ENCODE results near the gene SEMA6A. TPM values are rescaled to one million over a fixed set of nuclear protein-coding genes. Genes with fewer than 3 reads are reported as not detected.

The SEMA6A gene
- total and polyA plus RNA-seq, 10 of the 15 experiments (the other 5 are each of a cell fraction or from before 2014, with no cell fraction given), result 0.16 to 10.2 (median 1.1) TPM

GRCh38 chr5:116455061-116455460 is 119.6 kb downstream of the SEMA6A start:
- intact Hi-C loops (cut with micrococcal nuclease; ENCODE audit: unreplicated experiment) (loop anchor here (10.0 kb wide), 2 partner anchors 180 to 320 kb away; no protein-coding TSS in a partner anchor), in situ Hi-C loops (cut with MboI) (no loop called here)
- 0 out of 3 replicates have a peak, but pooled peaks have one; percentile 11 for ATAC-seq
- H3K27ac ChIP-seq (ENCODE audit: control insufficient read depth, insufficient read depth), result no peak overlapping the region
- DNase-seq (ENCODE audit: low read depth, low spot score), result no peak
- no peak overlapping the region for H3K4me3 ChIP-seq
- ChIA-PET CTCF (interaction anchor here (0.9 to 2.4 kb wide), 2 partner anchors 318 to 588 kb away, joined by 3 to 6 read pairs; no protein-coding TSS in a partner anchor), POLR2A (interaction anchor here (0.7 kb wide), 1 partner anchor 11 kb away, joined by 3 read pairs; no protein-coding TSS in a partner anchor), RAD21 (ENCODE audit: unreplicated experiment) (interaction anchor here (2.1 kb wide), 1 partner anchor 96 kb away, joined by 7 read pairs; no protein-coding TSS in a partner anchor), SMC1A (ENCODE audit: uncharacterized antibody, unreplicated experiment) (interaction anchor here (0.6 to 4.5 kb wide), 13 partner anchors 10 to 319 kb away, joined by 3 to 25 read pairs (median 5); no protein-coding TSS in a partner anchor)
- H2AFZ ChIP-seq (ENCODE audit: control insufficient read depth, low read depth, low read length), result no peak overlapping the region
- no peak for FAIRE-seq
- no peaks in the 10 kb centered on the region for H3K79me2 ChIP-seq (ENCODE audit: control insufficient read depth, insufficient read depth, low read length)
- no peak overlapping the region for H3K9ac ChIP-seq (ENCODE audit: control insufficient read depth, insufficient read depth, low read length)
- H3K4me2 ChIP-seq (ENCODE audit: control insufficient read depth, insufficient read depth), result no peak overlapping the region
- no peaks in the 10 kb centered on the region for H4K20me1 ChIP-seq (ENCODE audit: control insufficient read depth, insufficient read depth)
- peaks cover 10% of the 10 kb centered on the region for H3K4me1 ChIP-seq (ENCODE audit: control insufficient read depth, insufficient read depth, low read length)
- no peaks in the 10 kb centered on the region for H3K36me3 ChIP-seq (ENCODE audit: control insufficient read depth in 2 of 2, insufficient read depth in 2 of 2, low read length in 1 of 2)
- TF ChIP-seq TARDBP (IDR thresholded peaks at IDR 0.05; ENCODE audit: borderline replicate concordance), result no peak
- no peak for TF ChIP-seq SMAD1 (IDR thresholded peaks at IDR 0.05; ENCODE audit: low read depth, partially characterized antibody)
- no peak for TF ChIP-seq SIX5 (IDR thresholded peaks at IDR 0.05; ENCODE audit: low read depth, low read length, severe bottlenecking)
- TF ChIP-seq, protein P1, sequence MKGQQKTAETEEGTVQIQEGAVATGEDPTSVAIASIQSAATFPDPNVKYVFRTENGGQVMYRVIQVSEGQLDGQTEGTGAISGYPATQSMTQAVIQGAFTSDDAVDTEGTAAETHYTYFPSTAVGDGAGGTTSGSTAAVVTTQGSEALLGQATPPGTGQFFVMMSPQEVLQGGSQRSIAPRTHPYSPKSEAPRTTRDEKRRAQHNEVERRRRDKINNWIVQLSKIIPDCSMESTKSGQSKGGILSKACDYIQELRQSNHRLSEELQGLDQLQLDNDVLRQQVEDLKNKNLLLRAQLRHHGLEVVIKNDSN (IDR thresholded peaks at IDR 0.05; ENCODE audit: borderline replicate concordance, extremely low read length, insufficient read depth, low read depth, low read length), result no peak
- TF ChIP-seq RFX5 (IDR thresholded peaks at IDR 0.05; ENCODE audit: low read depth, low read length), result no peak
- no peak for TF ChIP-seq SRF (IDR thresholded peaks at IDR 0.05; ENCODE audit: low read depth in 2 of 2, low read length in 2 of 2)
- TF ChIP-seq RUNX3 (IDR thresholded peaks at IDR 0.05; ENCODE audit: low read length), result no peak
- TF ChIP-seq YY1 (IDR thresholded peaks at IDR 0.05; ENCODE audit: low read depth, low read length), result no peak
- TF ChIP-seq, protein P2, sequence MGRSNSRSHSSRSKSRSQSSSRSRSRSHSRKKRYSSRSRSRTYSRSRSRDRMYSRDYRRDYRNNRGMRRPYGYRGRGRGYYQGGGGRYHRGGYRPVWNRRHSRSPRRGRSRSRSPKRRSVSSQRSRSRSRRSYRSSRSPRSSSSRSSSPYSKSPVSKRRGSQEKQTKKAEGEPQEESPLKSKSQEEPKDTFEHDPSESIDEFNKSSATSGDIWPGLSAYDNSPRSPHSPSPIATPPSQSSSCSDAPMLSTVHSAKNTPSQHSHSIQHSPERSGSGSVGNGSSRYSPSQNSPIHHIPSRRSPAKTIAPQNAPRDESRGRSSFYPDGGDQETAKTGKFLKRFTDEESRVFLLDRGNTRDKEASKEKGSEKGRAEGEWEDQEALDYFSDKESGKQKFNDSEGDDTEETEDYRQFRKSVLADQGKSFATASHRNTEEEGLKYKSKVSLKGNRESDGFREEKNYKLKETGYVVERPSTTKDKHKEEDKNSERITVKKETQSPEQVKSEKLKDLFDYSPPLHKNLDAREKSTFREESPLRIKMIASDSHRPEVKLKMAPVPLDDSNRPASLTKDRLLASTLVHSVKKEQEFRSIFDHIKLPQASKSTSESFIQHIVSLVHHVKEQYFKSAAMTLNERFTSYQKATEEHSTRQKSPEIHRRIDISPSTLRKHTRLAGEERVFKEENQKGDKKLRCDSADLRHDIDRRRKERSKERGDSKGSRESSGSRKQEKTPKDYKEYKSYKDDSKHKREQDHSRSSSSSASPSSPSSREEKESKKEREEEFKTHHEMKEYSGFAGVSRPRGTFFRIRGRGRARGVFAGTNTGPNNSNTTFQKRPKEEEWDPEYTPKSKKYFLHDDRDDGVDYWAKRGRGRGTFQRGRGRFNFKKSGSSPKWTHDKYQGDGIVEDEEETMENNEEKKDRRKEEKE (IDR thresholded peaks at IDR 0.05), result no peak
- TF ChIP-seq ZZZ3 (IDR thresholded peaks at IDR 0.05; ENCODE audit: control insufficient read depth, insufficient read length, low read depth), result no peak
- TF ChIP-seq POU2F2 (IDR thresholded peaks at IDR 0.05; ENCODE audit: borderline replicate concordance, low read depth, low read length), result no peak
- TF ChIP-seq SP1 (IDR thresholded peaks at IDR 0.05; ENCODE audit: low read depth, low read length), result no peak
- TF ChIP-seq, protein P3, sequence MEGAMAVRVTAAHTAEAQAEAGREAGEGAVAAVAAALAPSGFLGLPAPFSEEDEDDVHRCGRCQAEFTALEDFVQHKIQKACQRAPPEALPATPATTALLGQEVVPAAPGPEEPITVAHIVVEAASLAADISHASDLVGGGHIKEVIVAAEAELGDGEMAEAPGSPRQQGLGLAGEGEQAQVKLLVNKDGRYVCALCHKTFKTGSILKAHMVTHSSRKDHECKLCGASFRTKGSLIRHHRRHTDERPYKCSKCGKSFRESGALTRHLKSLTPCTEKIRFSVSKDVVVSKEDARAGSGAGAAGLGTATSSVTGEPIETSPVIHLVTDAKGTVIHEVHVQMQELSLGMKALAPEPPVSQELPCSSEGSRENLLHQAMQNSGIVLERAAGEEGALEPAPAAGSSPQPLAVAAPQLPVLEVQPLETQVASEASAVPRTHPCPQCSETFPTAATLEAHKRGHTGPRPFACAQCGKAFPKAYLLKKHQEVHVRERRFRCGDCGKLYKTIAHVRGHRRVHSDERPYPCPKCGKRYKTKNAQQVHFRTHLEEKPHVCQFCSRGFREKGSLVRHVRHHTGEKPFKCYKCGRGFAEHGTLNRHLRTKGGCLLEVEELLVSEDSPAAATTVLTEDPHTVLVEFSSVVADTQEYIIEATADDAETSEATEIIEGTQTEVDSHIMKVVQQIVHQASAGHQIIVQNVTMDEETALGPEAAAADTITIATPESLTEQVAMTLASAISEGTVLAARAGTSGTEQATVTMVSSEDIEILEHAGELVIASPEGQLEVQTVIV (IDR thresholded peaks at IDR 0.05; ENCODE audit: borderline replicate concordance, partially characterized antibody), result no peak
- H3K9me3 ChIP-seq (replicated peaks; ENCODE audit: control insufficient read depth, insufficient read depth, low read length), result no peaks in the 10 kb centered on the region
- 85% methylated on average over 5 of the region's 5 CpGs for WGBS (ENCODE audit: insufficient coverage, insufficient replicate concordance, low lambda C conversion rate, missing lambda C conversion rate)
- BruUV-seq (replicated peaks), result no TSS peak
- H3K27me3 ChIP-seq (replicated peaks in 1 of 2; ENCODE audit: control insufficient read depth in 2 of 2, insufficient read depth in 2 of 2, low read length in 1 of 2), result no peaks in the 10 kb centered on the region
